ENCODE results near the gene LRRC9. TPM values are rescaled to one million over a fixed set of nuclear protein-coding genes. Genes with fewer than 3 reads are reported as not detected.

LRRC9 gene
- total RNA-seq, 1 experiment from 2014 or later, result 0.77 TPM

- H3K27ac Mint-ChIP-seq, result no peak overlapping the region
These were observed 173.7 kb downstream of the LRRC9 start for GRCh38 chr14:60093606-60094005.

More at GRCh38 chr14:60093606-60094005, 173.7 kb downstream of the LRRC9 start:
- H3K4me3 Mint-ChIP-seq, result peak overlapping the region; percentile 87 to 96
- Histone ChIP-seq H3K4ac (ENCODE audit: low read depth, low read length) (no peak overlapping the region), H4K91ac (ENCODE audit: insufficient read length, low read depth, low read length) (no peak overlapping the region), H3K79me2 (ENCODE audit: insufficient read depth, low read length) (peaks cover 15% of the 10 kb centered on the region; the same call in 1 of the 2 replicates), H4K20me1 (ENCODE audit: control insufficient read depth, insufficient read depth, insufficient read length) (no peaks in the 10 kb centered on the region), H2AK5ac (ENCODE audit: insufficient read length, low read length) (no peak overlapping the region), H3K79me1 (ENCODE audit: insufficient read depth, low read depth, low read length, poor library complexity, severe bottlenecking) (peaks cover 7% of the 10 kb centered on the region), H2AFZ (ENCODE audit: low read length) (no peak overlapping the region), H3K18ac (ENCODE audit: insufficient read length, low read depth, low read length) (no peak overlapping the region), H3K4me2 (ENCODE audit: insufficient read depth, insufficient read length, low read length) (no peak overlapping the region), H3K23me2 (ENCODE audit: insufficient read length, low read depth, low read length, poor library complexity, severe bottlenecking) (peaks cover 10% of the 10 kb centered on the region), H3K9ac (ENCODE audit: extremely low read depth, insufficient read length, low read length) (no peak overlapping the region), H2BK5ac (ENCODE audit: insufficient read length, low read length) (no peak overlapping the region), H3K27me3 (ENCODE audit: insufficient read depth, low read length) (no peaks in the 10 kb centered on the region), H3K27ac (ENCODE audit: insufficient read length, low read depth, low read length) (no peak overlapping the region), H3K14ac (ENCODE audit: insufficient read depth, low read length) (no peak overlapping the region), H4K8ac (replicated peaks; ENCODE audit: insufficient read length, low read depth, low read length) (no peak overlapping the region), H2BK120ac (ENCODE audit: low read depth, low read length, poor library complexity, severe bottlenecking) (no peak overlapping the region), H3K23ac (ENCODE audit: insufficient read length, low read depth, low read length) (no peak overlapping the region), H2BK20ac (ENCODE audit: low read depth, low read length, poor library complexity, severe bottlenecking) (no peak overlapping the region), H3K56ac (ENCODE audit: insufficient read length, low read depth, low read length) (no peak overlapping the region), H2BK15ac (ENCODE audit: low read depth, low read length) (no peak overlapping the region), H4K5ac (ENCODE audit: insufficient read length, low read depth, low read length) (no peak overlapping the region), H2BK12ac (ENCODE audit: insufficient read length, low read depth, low read length) (no peak overlapping the region), H3T11ph (ENCODE audit: low read length) (no peak overlapping the region), H3K9me3 (ENCODE audit: control insufficient read depth, low read depth, low read length) (no peaks in the 10 kb centered on the region), H3K4me1 (ENCODE audit: insufficient read depth, low read length) (peaks cover 4% of the 10 kb centered on the region; the same call in 1 of the 2 replicates)
- peaks cover 0 to 2% of the 10 kb centered on the region in 2 experiments; a peak in 2 of 5 replicates for H3K9me3 Mint-ChIP-seq
- no peaks in the 10 kb centered on the region for H3K27me3 Mint-ChIP-seq (ENCODE audit: low read depth)
- no peak for TF ChIP-seq CTCF (conservative IDR thresholded peaks at IDR 0.05)
- peaks cover 13 to 17% (median 16%) of the 10 kb centered on the region in 3 experiments for H3K36me3 Mint-ChIP-seq (ENCODE audit: insufficient read depth in 1 of 3, low read depth in 3 of 3)
- peaks cover 29 to 31% of the 10 kb centered on the region in 2 experiments for H3K4me1 Mint-ChIP-seq
- DNase-seq, result no peak
